Effector memory CD4-positive, alpha-beta T cell (primary cell): ENCODE results near the gene TBX10.
"Not testable (repeated sequence)": the region's sequence is repeated elsewhere in the genome, so short reads cannot be mapped to it uniquely, and the experiment has no call there.

Experiments
- DNase-seq, 3 donors: peaks; one replicate each; pipeline ENCODE4 v3.0.0-alpha.2; 2020
- H3K27ac ChIP-seq: 2 replicates; pipeline ENCODE4 v1.7.0; 2013; ENCODE audit warnings: mild to moderate bottlenecking, low read length, moderate library complexity; ENCODE audit not compliant: insufficient read depth, poor library complexity, severe bottlenecking
- H3K27me3 ChIP-seq: replicated peaks from 2 replicates; pipeline ENCODE4 v1.7.0; 2013; ENCODE audit warnings: mild to moderate bottlenecking, low read length; ENCODE audit not compliant: insufficient read depth, control insufficient read depth, poor library complexity, severe bottlenecking
- H3K36me3 ChIP-seq: 2 replicates; pipeline ENCODE4 v1.7.0; 2013; ENCODE audit warnings: mild to moderate bottlenecking, low read length, moderate library complexity; ENCODE audit not compliant: control insufficient read depth, insufficient read depth
- H3K4me1 ChIP-seq: 2 replicates; pipeline ENCODE4 v1.7.0; 2013; ENCODE audit warnings: low read length, mild to moderate bottlenecking; ENCODE audit not compliant: control insufficient read depth, insufficient read depth, poor library complexity, severe bottlenecking
- H3K4me3 ChIP-seq: 2 replicates; pipeline ENCODE4 v1.7.0; 2013; ENCODE audit warnings: low read length, low read depth, mild to moderate bottlenecking; ENCODE audit not compliant: insufficient read depth, poor library complexity, severe bottlenecking
- H3K9me3 ChIP-seq: 2 replicates; pipeline ENCODE4 v1.7.0; 2013; ENCODE audit warnings: mild to moderate bottlenecking, low read length, moderate library complexity; ENCODE audit not compliant: control insufficient read depth

Gene TBX10

DNA sequence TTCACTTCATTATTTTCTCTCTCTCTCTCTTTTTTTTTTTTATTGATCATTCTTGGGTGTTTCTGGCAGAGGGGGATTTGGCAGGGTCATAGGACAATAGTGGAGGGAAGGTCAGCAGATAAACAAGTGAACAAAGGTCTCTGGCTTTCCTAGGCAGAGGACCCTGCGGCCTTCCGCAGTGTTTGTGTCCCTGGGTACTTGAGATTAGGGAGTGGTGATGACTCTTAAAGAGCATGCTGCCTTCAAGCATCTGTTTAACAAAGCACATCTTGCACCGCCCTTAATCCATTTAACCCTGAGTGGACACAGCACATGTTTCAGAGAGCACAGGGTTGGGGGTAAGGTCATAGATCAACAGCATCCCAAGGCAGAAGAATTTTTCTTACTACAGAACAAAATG lies 42.1 kb downstream of the TBX10 start:
- H3K9me3 ChIP-seq, H3K4me1 ChIP-seq, H3K27me3 ChIP-seq, H3K4me3 ChIP-seq, DNase-seq, H3K36me3 ChIP-seq, H3K27ac ChIP-seq: not testable (repeated sequence)

DNA sequence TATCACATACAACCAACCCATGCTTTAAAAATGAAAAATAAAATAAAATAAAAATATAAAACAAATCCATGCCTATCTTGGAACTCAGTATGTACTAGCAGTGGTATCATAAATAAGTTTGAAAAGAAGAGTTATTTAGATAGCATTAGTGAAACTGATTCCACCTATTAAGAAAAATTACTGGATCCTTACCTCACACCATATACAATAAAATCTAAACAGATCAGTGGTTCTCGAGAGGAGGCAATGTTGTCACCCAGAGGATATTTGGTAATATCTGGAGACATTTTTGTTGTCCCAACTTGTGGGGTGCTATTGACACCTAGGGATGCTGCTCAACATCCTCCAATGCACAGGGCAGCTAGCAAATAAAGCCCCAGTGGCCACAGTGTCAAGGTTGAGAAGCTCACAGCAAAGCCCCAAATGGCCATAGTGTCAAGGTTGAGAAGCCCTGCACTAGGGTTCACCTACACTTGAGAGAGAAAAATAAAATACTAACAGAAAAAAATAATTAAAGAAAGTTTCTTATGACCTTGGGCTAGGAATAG lies 42.7 kb downstream of the TBX10 start:
- Histone ChIP-seq H3K4me1 (no peaks in the 10 kb centered on the region), H3K9me3 (no peaks in the 10 kb centered on the region), H3K27ac (no peak overlapping the region), H3K4me3 (no peak overlapping the region), H3K27me3 (no peaks in the 10 kb centered on the region), H3K36me3 (no peaks in the 10 kb centered on the region)
- no peak for DNase-seq

DNA sequence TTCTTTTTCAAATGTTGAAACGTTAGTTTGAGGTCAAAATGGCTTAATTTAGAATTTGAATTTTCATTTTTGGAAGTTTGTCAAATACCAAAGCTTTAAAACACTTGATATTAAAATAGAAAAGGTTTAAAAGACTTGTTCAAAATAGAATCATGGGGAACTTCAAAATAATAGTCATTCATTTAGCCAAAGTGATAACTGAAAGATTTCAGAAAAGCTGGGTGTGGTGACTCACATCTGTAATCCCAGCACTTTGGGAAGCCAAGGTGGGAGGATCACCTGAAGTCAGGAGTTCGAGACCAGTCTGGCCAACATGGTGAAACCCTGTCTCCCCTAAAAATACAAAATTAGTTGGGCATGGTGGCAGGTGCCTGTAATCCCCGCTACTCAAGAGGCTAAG lies 45.1 kb downstream of the TBX10 start:
- Histone ChIP-seq H3K9me3 (no peaks in the 10 kb centered on the region), H3K27ac (no peak overlapping the region), H3K36me3 (no peaks in the 10 kb centered on the region), H3K4me3 (no peak overlapping the region), H3K27me3 (no peaks in the 10 kb centered on the region), H3K4me1 (no peaks in the 10 kb centered on the region)
- DNase-seq = no peak

DNA sequence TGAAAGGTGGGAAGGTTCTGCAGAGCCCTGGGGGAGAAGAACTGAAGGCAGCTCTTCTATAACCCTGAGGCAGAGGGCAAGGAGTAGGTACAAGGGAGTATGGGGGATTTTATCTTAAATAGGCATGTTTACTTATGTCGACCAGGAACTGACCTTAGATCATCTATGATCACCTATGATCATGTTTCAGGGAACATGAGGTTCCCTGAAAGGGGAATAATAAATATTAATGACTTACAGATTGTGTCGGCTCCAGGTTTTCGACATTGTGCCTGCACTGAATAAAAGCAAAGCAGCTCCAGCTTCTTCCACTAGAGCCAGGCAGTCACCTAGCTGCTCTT lies 46.0 kb downstream of the TBX10 start:
- Histone ChIP-seq H3K4me1 (no peaks in the 10 kb centered on the region), H3K27me3 (no peaks in the 10 kb centered on the region), H3K4me3 (no peak overlapping the region), H3K27ac (no peak overlapping the region), H3K9me3 (no peaks in the 10 kb centered on the region), H3K36me3 (no peaks in the 10 kb centered on the region)
- no peak for DNase-seq

DNA sequence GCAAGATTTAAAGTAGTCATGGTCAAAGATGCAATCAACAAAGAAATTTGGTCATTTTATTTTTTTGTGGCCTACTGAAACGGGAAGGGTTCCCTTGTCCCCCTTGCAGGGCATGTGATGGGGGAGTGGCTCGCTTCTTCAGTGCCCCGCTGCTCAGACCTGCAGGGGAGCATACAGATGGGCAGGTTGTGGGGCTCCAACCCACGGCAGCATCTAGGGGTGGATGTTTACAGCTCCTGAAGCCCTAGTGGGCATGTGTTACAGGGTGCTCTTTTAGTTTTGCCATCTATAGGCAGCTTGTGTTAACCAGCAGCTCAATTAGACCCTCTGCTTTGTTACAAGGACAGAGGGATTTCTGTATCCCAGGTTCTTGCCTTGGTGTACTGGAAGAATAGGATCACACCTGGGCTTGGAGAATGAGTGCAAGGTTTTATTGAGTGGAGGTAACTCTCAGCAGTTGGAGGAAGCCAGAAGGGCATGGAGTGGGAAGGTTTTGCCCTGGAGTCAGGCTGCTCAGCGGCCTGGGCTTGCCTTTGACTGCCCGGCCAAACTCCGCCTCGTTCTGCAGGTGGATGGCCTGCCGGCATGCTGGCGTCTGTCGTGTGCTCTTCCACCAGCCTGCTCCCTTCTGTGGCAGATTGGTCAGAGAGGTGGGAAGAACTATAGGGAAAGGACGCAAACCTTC lies 46.5 kb downstream of the TBX10 start:
- no peak overlapping the region for H3K27ac ChIP-seq
- no peak for DNase-seq
- no peaks in the 10 kb centered on the region for H3K27me3 ChIP-seq
- H3K4me1 ChIP-seq = no peaks in the 10 kb centered on the region
- no peaks in the 10 kb centered on the region for H3K36me3 ChIP-seq
- no peaks in the 10 kb centered on the region for H3K9me3 ChIP-seq
- no peak overlapping the region for H3K4me3 ChIP-seq

DNA sequence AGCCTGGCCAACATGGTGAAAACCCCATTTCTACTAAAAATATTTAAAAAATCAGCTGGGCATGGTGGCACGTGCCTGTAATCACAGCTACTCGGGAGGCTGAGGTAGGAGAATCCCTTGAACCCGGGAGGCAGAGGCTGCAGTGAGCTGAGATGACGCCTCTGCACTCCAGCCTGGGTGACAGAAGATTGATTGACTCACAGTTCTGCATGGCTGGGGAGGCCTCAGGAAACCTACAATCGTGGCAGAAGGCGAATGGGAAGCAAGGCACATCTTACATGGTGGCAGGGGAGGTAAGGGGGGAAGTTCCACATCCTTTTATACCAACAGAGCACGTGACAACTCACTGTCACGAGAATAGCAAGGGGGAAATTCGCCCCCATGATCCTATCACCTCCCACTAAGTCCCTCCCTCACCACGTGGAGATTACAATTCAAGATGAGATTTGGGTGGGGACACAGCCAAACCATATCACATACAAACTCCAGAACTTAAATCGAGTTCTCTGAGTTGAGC lies 50.6 kb downstream of the TBX10 start:
- DNase-seq, H3K36me3 ChIP-seq, H3K9me3 ChIP-seq, H3K27ac ChIP-seq, H3K27me3 ChIP-seq, H3K4me3 ChIP-seq, H3K4me1 ChIP-seq: not testable (repeated sequence)

DNA sequence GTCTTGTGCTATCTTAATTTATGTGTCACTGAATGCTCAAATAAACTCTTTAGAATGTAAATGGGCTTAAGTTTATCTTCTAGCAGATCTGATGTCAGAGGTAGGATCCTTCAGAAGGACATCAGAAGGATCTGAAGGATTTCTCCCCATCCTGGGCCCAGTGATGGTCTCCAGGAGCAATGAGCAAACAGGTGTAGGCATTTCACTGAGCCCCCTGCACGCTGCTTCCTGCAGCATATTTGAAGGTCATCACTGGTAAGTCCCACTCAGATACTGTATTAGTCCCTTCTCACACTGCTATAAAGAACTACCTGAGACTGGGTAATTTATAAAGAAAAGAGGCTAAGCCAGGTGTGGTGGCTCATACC lies 51.4 kb downstream of the TBX10 start:
- H3K36me3 ChIP-seq = no peaks in the 10 kb centered on the region
- H3K9me3 ChIP-seq = no peaks in the 10 kb centered on the region
- H3K4me3 ChIP-seq = no peak overlapping the region
- H3K27ac ChIP-seq = no peak overlapping the region
- DNase-seq = no peak
- H3K4me1 ChIP-seq = peaks cover 7% of the 10 kb centered on the region
- no peaks in the 10 kb centered on the region for H3K27me3 ChIP-seq

DNA sequence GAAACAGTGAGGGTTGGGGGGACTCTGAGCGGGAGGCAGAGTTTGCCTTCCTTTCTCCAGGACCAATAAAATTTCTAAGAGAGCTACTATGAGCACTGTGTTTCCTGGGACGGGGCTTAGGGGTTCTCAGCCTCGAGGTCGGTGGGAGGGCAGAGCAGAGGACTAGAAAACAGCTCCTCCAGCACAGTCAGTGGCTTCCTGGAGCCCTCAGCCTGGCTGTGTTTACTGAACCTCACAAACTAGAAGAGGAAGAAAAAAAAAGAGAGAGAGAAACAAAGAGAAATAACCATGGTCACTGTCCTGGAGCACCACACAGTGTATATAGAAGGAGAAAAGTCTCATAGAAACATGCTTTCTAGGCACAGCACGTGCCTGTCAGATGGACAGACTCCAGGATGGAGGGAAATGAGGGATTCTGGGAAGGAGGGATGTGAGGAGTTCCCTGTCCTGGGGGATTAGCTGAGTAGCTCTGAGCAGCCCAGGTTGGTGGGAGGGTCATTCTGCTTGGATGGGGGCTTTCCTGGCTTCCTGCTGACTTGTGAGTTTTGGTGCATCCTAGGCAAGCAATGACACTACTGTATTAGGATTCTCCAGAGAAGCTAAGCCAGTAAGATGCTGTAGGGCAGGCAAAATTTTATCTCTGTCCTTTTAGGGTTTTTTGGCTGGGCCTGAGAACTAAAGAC lies 52.9 kb downstream of the TBX10 start:
- no peak overlapping the region for H3K27ac ChIP-seq
- peaks cover 7% of the 10 kb centered on the region for H3K4me1 ChIP-seq

DNA sequence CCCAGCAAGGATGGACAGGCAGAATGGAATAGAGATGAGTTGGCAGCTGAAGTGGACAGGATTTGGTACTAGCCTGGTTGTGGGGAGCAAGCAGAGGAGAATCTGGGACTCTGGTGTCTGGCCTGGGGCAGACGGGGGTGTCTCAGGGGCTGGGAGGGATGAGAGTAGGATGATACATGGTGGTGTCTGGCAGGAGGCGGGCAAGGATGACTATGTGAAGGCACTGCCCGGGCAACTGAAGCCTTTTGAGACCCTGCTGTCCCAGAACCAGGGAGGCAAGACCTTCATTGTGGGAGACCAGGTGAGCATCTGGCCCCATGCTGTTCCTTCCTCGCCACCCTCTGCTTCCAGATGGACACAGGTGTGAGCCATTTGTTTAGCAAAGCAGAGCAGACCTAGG lies 53.7 kb downstream of the TBX10 start:
- Histone ChIP-seq H3K9me3 (no peaks in the 10 kb centered on the region), H3K27me3 (no peaks in the 10 kb centered on the region), H3K4me3 (no peak overlapping the region), H3K4me1 (peaks cover 7% of the 10 kb centered on the region), H3K36me3 (no peaks in the 10 kb centered on the region), H3K27ac (no peak overlapping the region)
- DNase-seq = no peak

More for the DNA sequence above, 52.9 kb downstream of the TBX10 start:
- H3K9me3 ChIP-seq = no peaks in the 10 kb centered on the region
- H3K36me3 ChIP-seq = no peaks in the 10 kb centered on the region
- no peaks in the 10 kb centered on the region for H3K27me3 ChIP-seq
- H3K4me3 ChIP-seq = no peak overlapping the region
- no peak for DNase-seq
